ENCODE results near the gene DEPDC1.

Gene DEPDC1

GRCh38 chr1:68431076-68431475 lies 65.8 kb downstream of the DEPDC1 start (continued):
- TF ChIP-seq YY2 (tag by site-specific recombination; IDR thresholded peaks at IDR 0.05) (no peak), TRIM28 (IDR thresholded peaks at IDR 0.05; ENCODE audit: borderline replicate concordance, low read length) (no peak), ZNF596 (tag by site-specific recombination; IDR thresholded peaks at IDR 0.05) (no peak), ZNF138 (tag by site-specific recombination; IDR thresholded peaks at IDR 0.05; ENCODE audit: borderline replicate concordance) (no peak), KLF1 (tag by site-specific recombination; IDR thresholded peaks at IDR 0.05) (no peak), GFI1B (tag by site-specific recombination; IDR thresholded peaks at IDR 0.05) (no peak), ZFP41 (tag by site-specific recombination; IDR thresholded peaks at IDR 0.05; ENCODE audit: borderline replicate concordance) (no peak)

- TF ChIP-seq ZNF513 (tag by site-specific recombination; IDR thresholded peaks at IDR 0.05) (no peak), ZNF664 (tag by site-specific recombination; IDR thresholded peaks at IDR 0.05) (no peak), SCRT1 (tag by site-specific recombination; IDR thresholded peaks at IDR 0.05; ENCODE audit: borderline replicate concordance) (no peak), ZNF645 (tag by site-specific recombination; IDR thresholded peaks at IDR 0.05) (no peak), ZBTB26 (tag by site-specific recombination; optimal IDR thresholded peaks at IDR 0.05) (no peak), ZNF837 (tag by site-specific recombination; IDR thresholded peaks at IDR 0.05) (no peak), ZNF473 (tag by site-specific recombination; IDR thresholded peaks at IDR 0.05) (no peak)
- Histone ChIP-seq H3K36me3 (ENCODE audit: control insufficient read depth in 2 of 2, insufficient read depth in 1 of 2, low read length in 2 of 2) (no peaks in the 10 kb centered on the region), H3K27ac (ENCODE audit: extremely low read depth, low read depth, low read length) (no peak overlapping the region), H3K4me3 (ENCODE audit: low read depth, low read length) (no peak overlapping the region), H3K4me1 (ENCODE audit: control insufficient read depth, insufficient read depth, low read length) (no peaks in the 10 kb centered on the region), H3K9me3 (ENCODE audit: control insufficient read depth, insufficient read depth, low read depth, low read length) (no peaks in the 10 kb centered on the region)
- ChIA-PET CTCF (interaction anchor here (0.6 to 4.2 kb wide), 2 partner anchors 13 to 1853 kb away, joined by 3 to 23 read pairs; no protein-coding TSS in a partner anchor), POLR2A (no interaction called here)
These were observed 67.6 kb downstream of the DEPDC1 start for GRCh38 chr1:68429233-68429808.

- ChIA-PET CTCF (no interaction called here), POLR2A (no interaction called here)
- TF ChIP-seq ZNF639 (tag by site-specific recombination; IDR thresholded peaks at IDR 0.05) (no peak), ZNF785 (tag by site-specific recombination; IDR thresholded peaks at IDR 0.05) (no peak), GLIS1 (tag by site-specific recombination; IDR thresholded peaks at IDR 0.05) (no peak)
- Histone ChIP-seq H3K4me1 (ENCODE audit: control insufficient read depth, insufficient read depth, low read length) (no peaks in the 10 kb centered on the region), H3K36me3 (ENCODE audit: control insufficient read depth in 2 of 2, insufficient read depth in 1 of 2, low read length in 2 of 2) (no peaks in the 10 kb centered on the region), H3K9me3 (ENCODE audit: control insufficient read depth, insufficient read depth, low read depth, low read length) (no peaks in the 10 kb centered on the region), H3K27ac (ENCODE audit: extremely low read depth, low read depth, low read length) (no peak overlapping the region), H3K4me3 (ENCODE audit: low read depth, low read length) (no peak overlapping the region)
These were observed 70.3 kb downstream of the DEPDC1 start for GRCh38 chr1:68426594-68426993.

All from HEK293 (cell line).